Trophoblast cell (in vitro differentiated cells and primary cell): ENCODE results near the gene MAVS.

ENCODE experiments used
- DNase-seq, 2 donors: peaks; one replicate each; pipeline ENCODE4 v3.0.0-alpha.2; 2016
- H2AFZ ChIP-seq: 2 replicates; pipeline ENCODE4 v1.6.1; 2013; ENCODE audit warnings: low read length, moderate library complexity, mild to moderate bottlenecking; ENCODE audit not compliant: insufficient read depth, poor library complexity
- H2AK5ac ChIP-seq: 2 replicates; pipeline ENCODE4 v1.6.1; 2013; ENCODE audit warnings: mild to moderate bottlenecking, low read length
- H2BK120ac ChIP-seq: 2 replicates; pipeline ENCODE4 v1.6.1; 2013; ENCODE audit warnings: low read length, mild to moderate bottlenecking, moderate library complexity; ENCODE audit not compliant: insufficient read depth, poor library complexity
- H2BK12ac ChIP-seq: 2 replicates; pipeline ENCODE4 v1.6.1; 2013; ENCODE audit warnings: mild to moderate bottlenecking, low read length, moderate library complexity
- H2BK5ac ChIP-seq: 2 replicates; pipeline ENCODE4 v1.6.1; 2013; ENCODE audit warnings: low read length, low read depth, moderate library complexity, mild to moderate bottlenecking; ENCODE audit not compliant: poor library complexity
- H3K14ac ChIP-seq: 2 replicates; pipeline ENCODE4 v1.6.1; 2013; ENCODE audit warnings: mild to moderate bottlenecking, low read length
- H3K18ac ChIP-seq: 2 replicates; pipeline ENCODE4 v1.6.1; 2013; ENCODE audit warnings: mild to moderate bottlenecking, low read length
- H3K23ac ChIP-seq: 2 replicates; pipeline ENCODE4 v1.6.1; 2013; ENCODE audit warnings: low read length
- H3K27ac ChIP-seq: 2 replicates; pipeline ENCODE4 v1.5.1; 2013; ENCODE audit warnings: low read depth, mild to moderate bottlenecking, inconsistent platforms, low read length, moderate library complexity
- H3K27me3 ChIP-seq: 2 replicates; pipeline ENCODE4 v1.6.1; 2013; ENCODE audit warnings: inconsistent platforms, mild to moderate bottlenecking, low read length, moderate library complexity; ENCODE audit not compliant: insufficient read depth
- H3K36me3 ChIP-seq, 2 experiments: 1 replicate in 1 of 2; 2 replicates in 1 of 2; pipeline ENCODE4 v1.6.1; 2013; ENCODE audit warnings: low read length in 2 of 2, mild to moderate bottlenecking in 2 of 2, moderate library complexity in 1 of 2; ENCODE audit not compliant: insufficient read depth in 2 of 2, control insufficient read depth in 1 of 2
- H3K4ac ChIP-seq: 2 replicates; pipeline ENCODE4 v1.6.1; 2013; ENCODE audit warnings: low read depth, mild to moderate bottlenecking, low read length, moderate library complexity
- H3K4me1 ChIP-seq, 2 experiments: 1 replicate in 1 of 2; 2 replicates in 1 of 2; pipeline ENCODE4 v1.6.1; 2013; ENCODE audit warnings: low read length in 2 of 2, mild to moderate bottlenecking in 2 of 2, moderate library complexity in 1 of 2; ENCODE audit not compliant: insufficient read depth in 2 of 2, control insufficient read depth in 1 of 2
- H3K4me2 ChIP-seq: 2 replicates; pipeline ENCODE4 v1.6.1; 2013; ENCODE audit warnings: inconsistent platforms, mild to moderate bottlenecking, low read length, moderate library complexity
- H3K4me3 ChIP-seq: 2 replicates; pipeline ENCODE4 v1.5.1; 2013; ENCODE audit warnings: mild to moderate bottlenecking, low read depth, low read length, inconsistent platforms
- H3K79me1 ChIP-seq: one replicate; pipeline ENCODE4 v1.6.1; 2013; ENCODE audit warnings: low read length
- H3K79me2 ChIP-seq: 2 replicates; pipeline ENCODE4 v1.6.1; 2013; ENCODE audit warnings: low read length, mild to moderate bottlenecking; ENCODE audit not compliant: control insufficient read depth, insufficient read depth, poor library complexity
- H3K9ac ChIP-seq: 2 replicates; pipeline ENCODE4 v1.6.1; 2013; ENCODE audit warnings: mild to moderate bottlenecking, low read length
- H3K9me3 ChIP-seq: 2 replicates; pipeline ENCODE4 v1.6.1; 2013; ENCODE audit warnings: low read depth, mild to moderate bottlenecking, control low read depth, inconsistent platforms, low read length; ENCODE audit not compliant: insufficient read depth
- H4K12ac ChIP-seq: 2 replicates; pipeline ENCODE4 v1.6.1; 2013; ENCODE audit warnings: low read depth, mild to moderate bottlenecking, low read length, moderate library complexity
- H4K8ac ChIP-seq: 2 replicates; pipeline ENCODE4 v1.6.1; 2013; ENCODE audit warnings: low read depth, mild to moderate bottlenecking, low read length, moderate library complexity
- H4K91ac ChIP-seq: one replicate; pipeline ENCODE4 v1.6.1; 2013; ENCODE audit warnings: low read depth, mild to moderate bottlenecking, low read length, moderate library complexity
- WGBS: extraction: QIAGEN DNeasy Blood & Tissue Kit; methylation state at CpG from one replicate; pipeline ENCODE4 v1.1.7; 2013; ENCODE audit warnings: missing lambda C conversion rate; ENCODE audit not compliant: insufficient read length, insufficient coverage; ENCODE audit errors: extremely low coverage; 5-methylcytosine and 5-hydroxymethylcytosine counted together

Gene MAVS

GRCh38 chr20:3869839-3870634, 23.4 kb downstream of the MAVS start:
- H3K18ac ChIP-seq = no peak overlapping the region
- H3K4me1 ChIP-seq = peaks cover 10 to 22% of the 10 kb centered on the region in 2 experiments
- H3K23ac ChIP-seq = no peak overlapping the region
- no peak overlapping the region for H3K9ac ChIP-seq
- H3K36me3 ChIP-seq = peaks cover 26 to 51% of the 10 kb centered on the region in 2 experiments
- no peak overlapping the region for H4K12ac ChIP-seq
- no peak overlapping the region for H3K27ac ChIP-seq
- H3K4me2 ChIP-seq = no peak overlapping the region
- H3K9me3 ChIP-seq = peaks cover 6% of the 10 kb centered on the region
- no peak overlapping the region for H2BK120ac ChIP-seq
- no peak overlapping the region for H2AFZ ChIP-seq
- H4K91ac ChIP-seq = no peak overlapping the region
- no peak overlapping the region for H3K4me3 ChIP-seq
- no peak overlapping the region for H3K4ac ChIP-seq
- no peaks in the 10 kb centered on the region for H3K79me1 ChIP-seq
- H3K79me2 ChIP-seq = no peaks in the 10 kb centered on the region
- no CpG with 5 or more reads among the region's 10 CpGs for WGBS
- no peak overlapping the region for H2AK5ac ChIP-seq
- H2BK12ac ChIP-seq = no peak overlapping the region
- no peak overlapping the region for H3K14ac ChIP-seq
- H2BK5ac ChIP-seq = no peak overlapping the region
- no peak overlapping the region for H4K8ac ChIP-seq
- no peaks in the 10 kb centered on the region for H3K27me3 ChIP-seq
- peak; percentile 62 to 78 for DNase-seq

- peak; percentile 91 to 100 for DNase-seq
- no peak overlapping the region for H3K9ac ChIP-seq
- peaks cover 6% of the 10 kb centered on the region for H3K9me3 ChIP-seq
- H3K27me3 ChIP-seq = no peaks in the 10 kb centered on the region
- no peak overlapping the region for H4K12ac ChIP-seq
- no peak overlapping the region for H2BK120ac ChIP-seq
- H3K4ac ChIP-seq = no peak overlapping the region
- no peaks in the 10 kb centered on the region for H3K79me2 ChIP-seq
- no peaks in the 10 kb centered on the region for H3K79me1 ChIP-seq
- no peak overlapping the region for H2AK5ac ChIP-seq
- H2AFZ ChIP-seq = no peak overlapping the region
- H3K4me2 ChIP-seq = no peak overlapping the region
- H2BK5ac ChIP-seq = no peak overlapping the region
- peak overlapping the region; percentile 5 for H3K27ac ChIP-seq
- no peak overlapping the region for H4K91ac ChIP-seq
- peaks cover 10 to 38% of the 10 kb centered on the region in 2 experiments for H3K36me3 ChIP-seq
- no peak overlapping the region for H3K23ac ChIP-seq
- H3K4me1 ChIP-seq = peaks cover 6 to 16% of the 10 kb centered on the region in 2 experiments
- H3K14ac ChIP-seq = no peak overlapping the region
- H3K4me3 ChIP-seq = no peak overlapping the region
- H3K18ac ChIP-seq = no peak overlapping the region
- H2BK12ac ChIP-seq = no peak overlapping the region
- WGBS = no CpG with 5 or more reads among the region's 4 CpGs
- no peak overlapping the region for H4K8ac ChIP-seq
These were observed 25.1 kb downstream of the MAVS start for GRCh38 chr20:3871550-3872265.

GRCh38 chr20:3873507-3873906, 26.9 kb downstream of the MAVS start:
- no peaks in the 10 kb centered on the region for H3K79me1 ChIP-seq
- DNase-seq = no peak
- H3K18ac ChIP-seq = no peak overlapping the region
- no peak overlapping the region for H2BK5ac ChIP-seq
- H2BK120ac ChIP-seq = no peak overlapping the region
- no peak overlapping the region for H4K12ac ChIP-seq
- H3K9me3 ChIP-seq = peaks cover 6% of the 10 kb centered on the region
- no CpG with 5 or more reads among the region's 5 CpGs for WGBS
- H3K4me3 ChIP-seq = no peak overlapping the region
- no peak overlapping the region for H2AK5ac ChIP-seq
- H3K9ac ChIP-seq = no peak overlapping the region
- no peak overlapping the region for H3K4ac ChIP-seq
- no peak overlapping the region for H4K8ac ChIP-seq
- H3K27ac ChIP-seq = no peak overlapping the region
- H3K36me3 ChIP-seq = peaks cover 6 to 26% of the 10 kb centered on the region in 2 experiments
- H2AFZ ChIP-seq = no peak overlapping the region
- H3K4me2 ChIP-seq = no peak overlapping the region
- H3K27me3 ChIP-seq = no peaks in the 10 kb centered on the region
- no peak overlapping the region for H3K23ac ChIP-seq
- peaks cover 6 to 16% of the 10 kb centered on the region in 2 experiments for H3K4me1 ChIP-seq
- H2BK12ac ChIP-seq = no peak overlapping the region
- H3K14ac ChIP-seq = no peak overlapping the region
- H3K79me2 ChIP-seq = no peaks in the 10 kb centered on the region
- H4K91ac ChIP-seq = no peak overlapping the region

GRCh38 chr20:3874194-3874844, 27.7 kb downstream of the MAVS start:
- peaks cover 6% of the 10 kb centered on the region for H3K9me3 ChIP-seq
- no peaks in the 10 kb centered on the region for H3K79me2 ChIP-seq
- H2BK5ac ChIP-seq = no peak overlapping the region
- H3K4me1 ChIP-seq = peaks cover 6 to 16% of the 10 kb centered on the region in 2 experiments
- H2AFZ ChIP-seq = no peak overlapping the region
- H3K27ac ChIP-seq = no peak overlapping the region
- no peak overlapping the region for H4K8ac ChIP-seq
- no peak overlapping the region for H3K14ac ChIP-seq
- no peaks in the 10 kb centered on the region for H3K79me1 ChIP-seq
- WGBS = no CpG with 5 or more reads among the region's 3 CpGs
- H4K12ac ChIP-seq = no peak overlapping the region
- H3K9ac ChIP-seq = no peak overlapping the region
- H3K36me3 ChIP-seq = peaks cover 10 to 26% of the 10 kb centered on the region in 2 experiments
- no peaks in the 10 kb centered on the region for H3K27me3 ChIP-seq
- H2BK12ac ChIP-seq = no peak overlapping the region
- H4K91ac ChIP-seq = no peak overlapping the region
- H3K18ac ChIP-seq = no peak overlapping the region
- no peak for DNase-seq
- no peak overlapping the region for H2BK120ac ChIP-seq
- no peak overlapping the region for H3K4me3 ChIP-seq
- H3K4ac ChIP-seq = no peak overlapping the region
- H2AK5ac ChIP-seq = no peak overlapping the region
- H3K4me2 ChIP-seq = no peak overlapping the region
- H3K23ac ChIP-seq = no peak overlapping the region
